Fibroblast of lung (primary cell): ENCODE measurements around the gene GIT2.

Experiments used
- CTCF ChIP-seq, 2 donors: IDR thresholded peaks in 1 of 2; conservative IDR thresholded peaks in 1 of 2; 1 replicate in 1 of 2; 2 replicates in 1 of 2; pipeline ENCODE4 v1.5.1; 2011 to 2012; ENCODE audit warnings: low read length in 2 of 2, control low read depth in 1 of 2, inconsistent platforms in 1 of 2, low read depth in 1 of 2, mild to moderate bottlenecking in 1 of 2
- EZH2 ChIP-seq: IDR thresholded peaks from 2 replicates; pipeline ENCODE4 v1.5.1; 2012; ENCODE audit warnings: low read length, control low read depth, mild to moderate bottlenecking; ENCODE audit errors: missing control alignments

GRCh38 chr12:109997393-109997792 is 1.2 kb upstream of the GIT2 start:
- TF ChIP-seq CTCF (conservative IDR thresholded peaks at IDR 0.05 in 1 of 2, IDR thresholded peaks at IDR 0.05 in 1 of 2; ENCODE audit: low read depth in 1 of 2, low read length in 2 of 2) (no peak), EZH2 (no peak)
